Large intestine (tissue), 3 donors: Measurements from ENCODE around the gene SPECC1. TPM values are rescaled to one million over a fixed set of nuclear protein-coding genes. Genes with fewer than 3 reads are reported as not detected.

Experiments
- DNase-seq, 2 donors: peaks; one replicate each; pipeline versions ENCODE4 v3.0.0 to v3.0.0-alpha.2; 2013
- H3K27ac ChIP-seq: one replicate; pipeline ENCODE4 v1.5.1; 2013; ENCODE audit warnings: low read length
- H3K27me3 ChIP-seq: 2 replicates; pipeline ENCODE4 v1.6.1; 2013; ENCODE audit warnings: low read length; ENCODE audit not compliant: control insufficient read depth, insufficient read depth
- H3K36me3 ChIP-seq: 2 replicates; pipeline ENCODE4 v1.6.1; 2013; ENCODE audit warnings: low read length; ENCODE audit not compliant: control insufficient read depth, insufficient read depth
- H3K4me1 ChIP-seq: one replicate; pipeline ENCODE4 v1.6.1; 2013; ENCODE audit warnings: low read length; ENCODE audit not compliant: control insufficient read depth, insufficient read depth
- H3K4me3 ChIP-seq: one replicate; pipeline ENCODE4 v1.5.1; 2013; ENCODE audit warnings: low read length
- H3K9me3 ChIP-seq: one replicate; pipeline ENCODE4 v1.6.1; 2013; ENCODE audit warnings: mild to moderate bottlenecking, low read depth, low read length, moderate library complexity; ENCODE audit not compliant: control insufficient read depth
- WGBS: methylation state at CpG from one replicate; pipeline ENCODE4 v1.1.5; 2013; ENCODE audit warnings: low lambda C conversion rate; ENCODE audit not compliant: insufficient coverage; 5-methylcytosine and 5-hydroxymethylcytosine counted together
- polyA plus RNA-seq: library from polyadenylated mRNA; unstranded; fragments of 120-200 nt; gene quantifications from one replicate; pipeline ENCODE4 v1.2.1, GENCODE V29; 2013

SPECC1 gene
- polyA plus RNA-seq, 1 donor = 29.3 TPM

GRCh38 chr17:20127360-20128035 lies 118.3 kb downstream of the SPECC1 start:
- 89% methylated on average over 1 of the region's 6 CpGs for WGBS
- H3K36me3 ChIP-seq = no peaks in the 10 kb centered on the region

DNA sequence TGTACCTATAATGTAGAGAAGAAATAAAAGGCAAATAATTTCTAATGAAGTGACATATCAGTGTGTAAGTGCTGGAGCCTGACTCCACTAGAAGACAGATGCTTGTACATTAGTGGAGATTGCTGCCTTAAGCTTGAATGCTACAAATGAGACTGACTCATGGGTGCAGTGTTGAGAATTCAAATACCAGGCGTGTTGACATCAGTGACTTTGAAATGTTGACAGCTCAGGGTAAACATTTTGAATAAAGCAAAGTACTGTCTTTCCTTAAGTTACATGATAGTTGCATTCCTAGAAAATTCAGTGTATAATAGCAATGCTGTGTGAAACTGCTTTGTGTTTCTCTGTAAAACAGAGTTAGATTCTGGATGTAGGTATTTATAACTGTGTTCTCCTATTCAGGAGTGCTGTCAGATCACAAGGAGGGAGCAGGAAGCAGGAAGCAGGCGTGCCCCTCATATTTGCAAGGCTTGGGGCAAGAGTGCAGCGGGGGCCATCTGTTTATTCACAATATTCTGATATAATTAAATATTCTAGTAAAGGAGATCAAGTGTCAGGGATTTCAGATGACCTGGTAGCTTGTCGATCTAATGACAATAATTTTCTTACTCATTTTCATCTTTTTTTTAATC lies 119.0 kb downstream of the SPECC1 start:
- H3K27me3 ChIP-seq = no peaks in the 10 kb centered on the region

More at GRCh38 chr17:20127360-20128035, 118.3 kb downstream of the SPECC1 start:
- no peaks in the 10 kb centered on the region for H3K9me3 ChIP-seq
- no peaks in the 10 kb centered on the region for H3K27me3 ChIP-seq
- DNase-seq = no peak
- no peak overlapping the region for H3K4me3 ChIP-seq
- H3K4me1 ChIP-seq = no peaks in the 10 kb centered on the region
- no peak overlapping the region for H3K27ac ChIP-seq

DNA sequence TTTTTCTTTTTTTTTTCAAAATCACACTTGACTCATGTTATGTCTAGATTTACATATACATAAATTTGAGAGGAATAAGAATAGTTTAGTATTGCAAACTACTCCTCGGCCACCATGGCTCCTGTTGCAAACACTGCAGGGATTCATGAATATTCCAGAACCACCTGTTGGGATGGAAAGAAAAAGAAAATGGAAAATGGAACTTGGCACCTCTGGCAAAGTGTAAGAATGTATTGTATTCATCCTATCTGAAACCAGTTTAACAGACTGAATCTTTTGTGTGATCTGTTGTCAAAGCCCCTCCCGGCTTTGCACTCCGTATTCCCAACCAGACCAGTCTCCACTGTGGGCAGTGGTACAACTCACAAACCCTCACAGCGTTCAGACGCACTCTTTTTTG lies 124.4 kb downstream of the SPECC1 start:
- no peaks in the 10 kb centered on the region for H3K4me1 ChIP-seq
- no peaks in the 10 kb centered on the region for H3K9me3 ChIP-seq
- WGBS = 50% methylated on average over 1 of the region's 5 CpGs
- no peaks in the 10 kb centered on the region for H3K36me3 ChIP-seq
- no peaks in the 10 kb centered on the region for H3K27me3 ChIP-seq
- H3K4me3 ChIP-seq = no peak overlapping the region
- H3K27ac ChIP-seq = no peak overlapping the region
- no peak for DNase-seq

More for the DNA sequence above, 119.0 kb downstream of the SPECC1 start:
- no CpG with 5 or more reads among the region's 4 CpGs for WGBS
- DNase-seq = no peak
- H3K27ac ChIP-seq = no peak overlapping the region
- no peaks in the 10 kb centered on the region for H3K9me3 ChIP-seq
- H3K4me3 ChIP-seq = no peak overlapping the region
- H3K4me1 ChIP-seq = no peaks in the 10 kb centered on the region
- H3K36me3 ChIP-seq = no peaks in the 10 kb centered on the region

DNA sequence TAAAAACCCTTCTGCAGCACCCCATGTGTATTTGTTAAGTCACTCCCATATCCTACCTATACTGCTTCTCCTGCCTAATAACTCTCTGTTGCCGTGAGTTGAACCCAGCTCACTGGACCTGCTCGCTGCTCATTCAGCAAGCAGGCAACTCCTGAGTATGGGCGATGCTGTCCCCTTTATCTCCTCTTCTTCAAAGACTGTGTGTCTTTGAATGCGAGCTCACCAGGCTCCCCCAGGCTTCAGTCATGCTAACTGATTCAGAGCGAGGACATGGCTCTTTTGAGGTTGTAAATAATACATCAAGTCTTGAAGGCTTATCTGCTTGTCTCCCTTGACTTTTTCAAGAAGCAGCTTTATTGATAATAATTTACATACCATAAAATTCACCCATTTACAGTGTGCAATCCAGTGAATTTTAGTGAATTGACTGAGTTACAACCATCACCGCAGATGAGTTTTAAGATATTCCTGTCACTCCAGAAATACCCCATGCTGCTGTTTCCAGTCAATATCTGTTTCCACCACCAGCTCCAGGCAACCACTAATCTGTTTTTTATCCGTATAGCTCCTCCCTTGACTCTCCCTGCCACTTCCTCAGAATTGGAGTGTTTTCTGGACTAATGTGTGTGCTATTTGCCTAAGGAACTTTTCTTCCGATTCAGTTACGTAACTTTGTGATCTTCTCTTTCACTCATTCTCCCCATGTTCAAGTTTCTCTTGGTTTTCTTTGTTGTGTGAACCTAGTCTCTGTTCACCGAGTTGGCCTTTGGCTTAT lies 132.2 kb downstream of the SPECC1 start:
- Histone ChIP-seq H3K27me3 (no peaks in the 10 kb centered on the region), H3K27ac (no peak overlapping the region), H3K4me1 (no peaks in the 10 kb centered on the region), H3K4me3 (no peak overlapping the region), H3K36me3 (no peaks in the 10 kb centered on the region), H3K9me3 (no peaks in the 10 kb centered on the region)
- no peak for DNase-seq
- WGBS = 47% methylated on average over 3 of the region's 10 CpGs

- 100% methylated on average over 3 of the region's 6 CpGs for WGBS
- no peak overlapping the region for H3K27ac ChIP-seq
- no peaks in the 10 kb centered on the region for H3K4me1 ChIP-seq
- H3K9me3 ChIP-seq = no peaks in the 10 kb centered on the region
- no peaks in the 10 kb centered on the region for H3K27me3 ChIP-seq
- no peak for DNase-seq
- no peak overlapping the region for H3K4me3 ChIP-seq
- H3K36me3 ChIP-seq = no peaks in the 10 kb centered on the region
These were observed 133.1 kb downstream of the SPECC1 start for GRCh38 chr17:20142268-20142667.

- no peak for DNase-seq
- Histone ChIP-seq H3K27ac (no peak overlapping the region), H3K4me3 (no peak overlapping the region), H3K9me3 (no peaks in the 10 kb centered on the region), H3K36me3 (no peaks in the 10 kb centered on the region), H3K27me3 (no peaks in the 10 kb centered on the region), H3K4me1 (no peaks in the 10 kb centered on the region)
- WGBS = 100% methylated on average over 4 of the region's 8 CpGs
These were observed 134.6 kb downstream of the SPECC1 start for GRCh38 chr17:20143740-20144139.

- Histone ChIP-seq H3K9me3 (no peaks in the 10 kb centered on the region), H3K27me3 (no peaks in the 10 kb centered on the region), H3K36me3 (no peaks in the 10 kb centered on the region), H3K4me3 (no peak overlapping the region), H3K4me1 (no peaks in the 10 kb centered on the region), H3K27ac (no peak overlapping the region)
- no CpG with 5 or more reads among the region's 1 CpG for WGBS
- no peak for DNase-seq
These were observed 136.4 kb downstream of the SPECC1 start for GRCh38 chr17:20145567-20145966.

GRCh38 chr17:20149251-20149650 lies 140.1 kb downstream of the SPECC1 start:
- Histone ChIP-seq H3K27me3 (no peaks in the 10 kb centered on the region), H3K4me3 (no peak overlapping the region), H3K4me1 (no peaks in the 10 kb centered on the region), H3K9me3 (no peaks in the 10 kb centered on the region), H3K27ac (no peak overlapping the region), H3K36me3 (no peaks in the 10 kb centered on the region)
- WGBS = no CpG with 5 or more reads among the region's 4 CpGs
- DNase-seq = no peak

- WGBS = no CpG with 5 or more reads among the region's 5 CpGs
These were observed 142.0 kb downstream of the SPECC1 start for GRCh38 chr17:20151174-20151573.

GRCh38 chr17:20153231-20153630 lies 144.1 kb downstream of the SPECC1 start:
- Histone ChIP-seq H3K4me3 (no peak overlapping the region), H3K27me3 (peaks cover 3% of the 10 kb centered on the region), H3K4me1 (no peaks in the 10 kb centered on the region), H3K9me3 (no peaks in the 10 kb centered on the region), H3K36me3 (no peaks in the 10 kb centered on the region), H3K27ac (no peak overlapping the region)
- no peak for DNase-seq
- no CpG with 5 or more reads among the region's 2 CpGs for WGBS

More at GRCh38 chr17:20151174-20151573, 142.0 kb downstream of the SPECC1 start:
- DNase-seq = no peak
- Histone ChIP-seq H3K4me1 (no peaks in the 10 kb centered on the region), H3K9me3 (no peaks in the 10 kb centered on the region), H3K36me3 (no peaks in the 10 kb centered on the region), H3K27me3 (no peaks in the 10 kb centered on the region), H3K4me3 (no peak overlapping the region), H3K27ac (no peak overlapping the region)
